GM19023 (cell line): ENCODE measurements around the gene MAST2.
"Not testable (repeated sequence)": the region's sequence is repeated elsewhere in the genome, so short reads cannot be mapped to it uniquely, and the experiment has no call there.

Experiments used
- ATAC-seq: cut with Tn5 transposase; IDR thresholded peaks from one replicate; pipeline ENCODE4 v1.9.1; 2021; ENCODE audit warnings: mild to moderate bottlenecking, moderate library complexity; ENCODE audit not compliant: unreplicated experiment

MAST2 gene

GRCh38 chr1:45857101-45857700 is 53.8 kb downstream of the MAST2 start:
- no peak for ATAC-seq

DNA sequence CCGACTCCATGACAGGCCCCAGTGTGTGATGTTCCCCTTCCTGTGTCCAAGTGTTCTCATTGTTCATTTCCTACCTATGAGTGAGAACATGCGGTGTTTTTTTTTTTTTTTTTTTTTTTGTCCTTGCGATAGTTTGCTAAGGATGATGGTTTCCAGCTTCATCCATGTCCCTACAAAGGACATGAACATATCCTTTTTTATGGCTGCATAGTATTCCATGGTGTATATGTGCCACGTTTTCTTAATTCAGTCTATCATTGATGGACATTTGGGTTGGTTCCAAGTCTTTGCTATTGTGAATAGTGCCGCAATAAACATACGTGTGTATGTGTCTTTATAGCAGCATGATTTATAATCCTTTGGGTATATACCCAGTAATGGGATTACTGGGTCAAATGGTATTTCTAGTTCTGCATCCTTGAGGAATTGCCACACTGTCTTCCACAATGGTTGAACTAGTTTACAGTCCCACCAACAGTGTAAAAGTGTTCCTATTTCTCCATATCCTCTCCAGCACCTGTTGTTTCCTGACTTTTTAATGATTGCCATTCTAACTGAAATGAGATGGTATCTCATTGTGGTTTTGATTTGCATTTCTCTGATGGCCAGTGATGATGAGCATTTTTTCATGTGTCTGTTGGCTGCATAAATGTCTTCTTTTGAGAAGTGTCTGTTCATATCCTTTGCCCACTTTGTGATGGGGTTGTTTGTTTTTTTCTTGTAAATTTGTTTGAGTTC is 54.5 kb downstream of the MAST2 start:
- not testable (repeated sequence) for ATAC-seq

DNA sequence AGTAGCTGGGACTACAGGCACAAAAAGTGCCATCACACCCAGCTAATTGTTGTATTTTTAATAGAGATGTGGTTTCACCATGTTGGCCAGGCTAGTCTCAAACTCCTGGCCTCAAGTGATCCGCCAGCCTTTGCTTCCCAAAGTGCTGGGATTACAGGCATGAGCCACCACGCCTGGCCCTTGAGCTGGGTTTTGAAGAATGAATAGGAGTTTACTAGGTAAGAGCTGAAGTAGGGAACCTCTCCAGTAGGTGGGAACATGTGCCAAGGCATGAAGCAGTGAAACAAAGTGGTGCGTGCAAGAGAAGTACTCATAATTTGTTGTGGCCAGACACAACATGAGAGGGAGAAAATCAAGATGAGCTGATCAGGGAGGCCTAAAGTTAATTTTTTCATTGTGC is 55.8 kb downstream of the MAST2 start:
- ATAC-seq, result no peak

DNA sequence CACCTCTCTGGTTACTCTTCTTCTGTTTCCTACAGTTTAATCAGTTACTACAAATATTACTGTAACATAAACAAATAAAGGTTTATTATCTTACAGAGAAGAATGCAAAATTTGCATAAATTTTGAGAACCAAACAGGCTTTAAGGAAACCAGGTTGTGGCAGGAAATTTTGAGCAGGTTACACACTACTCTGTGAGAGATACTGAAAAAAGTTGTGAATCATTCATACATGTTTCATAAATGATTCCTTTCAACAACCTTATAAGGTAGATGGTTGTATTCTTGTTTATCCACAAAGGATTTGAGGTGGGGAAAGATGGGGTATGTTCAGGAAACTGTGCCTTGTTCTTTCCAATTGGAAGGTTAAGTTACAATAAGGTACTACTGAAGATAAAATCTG is 58.6 kb downstream of the MAST2 start:
- no peak for ATAC-seq

DNA sequence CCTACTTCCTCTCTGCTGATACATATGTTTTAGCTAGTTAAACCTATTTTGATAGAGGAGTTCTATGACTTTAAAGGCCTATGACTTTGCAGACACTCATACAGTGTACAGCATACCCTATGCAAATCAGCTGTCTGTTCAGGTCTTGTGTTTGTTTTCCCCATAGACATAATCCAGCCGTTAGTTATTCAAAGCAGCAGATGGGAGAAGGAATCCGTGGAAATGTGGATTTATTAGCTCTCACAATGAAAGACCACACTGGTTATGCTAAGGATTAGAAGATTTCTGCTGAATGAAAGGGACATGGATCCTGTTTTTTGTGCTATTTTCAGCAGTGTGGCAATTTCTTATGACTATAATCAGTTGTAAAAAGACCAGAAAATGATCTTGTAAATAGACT is 59.8 kb downstream of the MAST2 start:
- no peak for ATAC-seq

- ATAC-seq, result no peak
Observed at GRCh38 chr1:45864167-45865106, 61.0 kb downstream of the MAST2 start.

DNA sequence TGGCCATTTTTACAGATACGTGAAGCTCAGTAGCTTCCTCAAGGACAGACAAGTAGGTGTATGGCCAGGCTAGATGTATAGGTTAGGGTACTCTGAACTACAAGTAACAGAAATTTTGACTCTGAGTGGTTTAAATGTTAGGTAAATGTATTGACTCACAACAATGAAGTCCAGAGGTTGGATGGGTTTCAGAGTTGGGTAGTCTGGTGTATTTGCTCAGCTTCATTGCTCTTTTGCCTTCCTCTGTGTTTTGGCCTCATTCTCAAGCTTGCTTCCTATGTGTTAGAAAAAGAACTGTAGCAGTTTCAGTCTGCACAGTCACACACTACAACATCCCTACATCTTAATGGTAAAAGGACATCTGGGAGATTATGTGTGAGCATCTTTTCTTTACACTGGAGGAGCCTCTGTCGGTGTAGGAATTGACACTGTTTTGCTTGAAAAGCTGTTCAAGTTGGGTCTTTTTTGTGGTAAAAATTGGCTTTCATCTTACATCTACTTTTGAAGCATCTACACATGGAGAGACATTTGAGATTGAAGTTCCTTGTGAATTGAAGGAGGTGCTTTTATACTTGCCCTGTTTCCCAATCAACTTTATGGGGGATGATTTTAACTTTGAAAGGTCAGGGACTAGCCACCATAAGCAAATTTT is 64.4 kb downstream of the MAST2 start:
- no peak for ATAC-seq

DNA sequence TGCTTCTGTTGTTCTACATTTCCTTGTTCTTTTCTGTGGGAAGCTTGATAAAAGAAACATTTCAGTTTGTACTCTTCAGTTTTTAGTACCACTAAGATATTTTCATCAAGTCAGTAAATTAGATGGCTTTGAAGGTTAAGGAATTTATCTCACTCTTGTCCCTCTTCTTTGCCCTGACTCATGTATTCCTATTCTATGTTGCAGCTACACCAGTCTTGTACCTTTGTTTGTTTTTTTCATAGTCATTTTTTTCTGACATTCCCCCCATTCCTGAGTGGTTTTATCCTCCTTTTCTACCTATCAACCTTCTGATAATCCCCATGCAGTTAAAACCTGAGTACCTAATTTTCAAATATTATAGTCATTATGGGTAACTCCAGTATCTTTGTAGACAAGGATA is 65.4 kb downstream of the MAST2 start:
- ATAC-seq, result no peak

GRCh38 chr1:45870500-45870899 is 67.1 kb downstream of the MAST2 start:
- ATAC-seq, result no peak

DNA sequence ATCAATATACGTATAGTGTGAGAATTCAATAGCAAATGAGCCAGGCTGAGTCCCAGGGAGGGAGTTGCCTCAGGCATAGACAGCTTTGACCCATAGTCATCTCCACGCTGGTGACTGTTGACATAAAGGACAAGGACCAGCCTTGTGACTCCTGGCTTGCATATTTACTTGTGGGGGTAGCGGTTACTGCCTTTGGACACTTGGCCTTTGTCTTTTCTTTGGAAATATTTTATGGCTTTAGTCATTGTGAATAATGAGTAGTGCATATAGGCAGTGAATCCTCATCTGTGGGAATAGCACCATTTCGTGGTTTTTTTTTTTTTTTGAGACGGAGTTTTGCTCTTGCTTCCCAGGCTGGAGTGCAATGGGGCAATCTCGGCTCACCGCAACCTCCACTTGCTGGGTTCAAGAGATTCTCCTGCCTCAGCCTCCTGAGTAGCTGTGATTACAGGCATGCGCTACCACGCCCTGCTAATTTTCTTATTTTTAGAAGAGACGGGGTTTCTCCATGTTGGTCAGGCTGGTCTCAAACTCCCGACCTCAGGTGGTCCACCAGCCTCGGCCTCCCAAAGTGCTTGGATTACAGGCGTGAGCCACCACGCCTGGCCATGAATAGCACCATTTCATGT is 68.9 kb downstream of the MAST2 start:
- not testable (repeated sequence) for ATAC-seq

GRCh38 chr1:45876000-45876617 is 72.7 kb downstream of the MAST2 start:
- no peak for ATAC-seq

DNA sequence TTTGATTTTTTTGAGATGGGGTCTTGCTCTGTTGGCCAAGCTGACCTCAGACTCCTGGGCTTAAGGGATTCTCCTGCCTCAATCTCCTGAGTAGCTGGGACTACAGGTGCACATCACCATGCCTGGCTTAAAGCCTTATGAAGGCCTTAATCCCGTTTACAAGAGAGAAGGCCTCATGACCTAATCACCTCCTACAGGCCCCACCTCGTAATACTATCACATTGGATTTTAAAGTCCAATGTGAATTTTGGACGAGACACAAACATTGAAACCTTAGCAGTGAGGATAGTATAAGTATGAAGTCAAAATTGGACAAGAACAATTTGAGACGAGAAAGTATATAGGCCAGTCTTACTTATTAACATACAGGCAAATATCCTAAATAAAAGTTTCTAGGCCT is 73.9 kb downstream of the MAST2 start:
- ATAC-seq, result no peak

GRCh38 chr1:45879885-45880598 is 76.6 kb downstream of the MAST2 start:
- no peak for ATAC-seq

- no peak for ATAC-seq
Observed at GRCh38 chr1:45880930-45881329, 77.5 kb downstream of the MAST2 start.

DNA sequence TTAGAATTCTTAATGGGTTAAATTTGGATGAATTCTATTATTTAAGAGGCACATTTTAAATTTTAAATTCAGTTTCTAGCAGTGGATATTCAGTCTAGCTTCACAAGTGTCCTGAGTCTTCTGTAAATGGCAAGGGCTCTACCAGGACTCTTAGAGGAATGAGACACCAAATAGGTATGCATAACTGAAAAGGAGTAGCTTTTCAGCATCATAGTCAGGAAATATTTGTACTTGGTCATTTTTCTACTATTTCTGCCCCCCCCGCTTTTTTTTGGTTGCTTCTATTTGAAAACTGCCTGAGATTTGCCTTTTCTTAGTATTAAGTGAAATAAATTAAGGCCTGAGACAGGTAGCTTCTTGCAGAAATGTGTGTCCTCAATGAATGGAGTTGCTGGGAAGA is 80.2 kb downstream of the MAST2 start:
- no peak for ATAC-seq

- ATAC-seq, result no peak
Observed at GRCh38 chr1:45884700-45885099, 81.3 kb downstream of the MAST2 start.

- no peak for ATAC-seq
Observed at GRCh38 chr1:45886229-45886628, 82.8 kb downstream of the MAST2 start.

- ATAC-seq, result no peak
Observed at GRCh38 chr1:45887156-45887842, 83.9 kb downstream of the MAST2 start.

DNA sequence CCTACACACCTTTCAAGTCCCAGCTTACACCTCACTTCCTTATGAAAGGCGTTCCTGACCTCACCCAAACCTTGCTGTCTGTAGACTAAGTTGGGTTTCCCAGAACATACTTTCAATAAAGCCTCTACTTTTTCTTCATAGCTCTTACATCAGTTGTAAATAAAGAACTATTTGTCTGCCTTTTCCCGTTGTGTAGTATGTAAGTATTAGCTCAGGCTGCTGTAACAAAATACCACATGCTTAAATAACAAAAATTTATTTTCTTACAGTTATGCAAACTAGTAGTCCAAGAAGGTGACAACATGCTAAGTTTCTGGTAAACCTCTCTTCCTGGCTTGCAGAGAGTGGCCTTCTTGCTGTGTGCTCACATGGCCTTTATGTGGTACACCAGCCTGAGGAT is 86.7 kb downstream of the MAST2 start:
- ATAC-seq, result no peak
